ENCODE results near the gene SHC3.

Gene SHC3

DNA sequence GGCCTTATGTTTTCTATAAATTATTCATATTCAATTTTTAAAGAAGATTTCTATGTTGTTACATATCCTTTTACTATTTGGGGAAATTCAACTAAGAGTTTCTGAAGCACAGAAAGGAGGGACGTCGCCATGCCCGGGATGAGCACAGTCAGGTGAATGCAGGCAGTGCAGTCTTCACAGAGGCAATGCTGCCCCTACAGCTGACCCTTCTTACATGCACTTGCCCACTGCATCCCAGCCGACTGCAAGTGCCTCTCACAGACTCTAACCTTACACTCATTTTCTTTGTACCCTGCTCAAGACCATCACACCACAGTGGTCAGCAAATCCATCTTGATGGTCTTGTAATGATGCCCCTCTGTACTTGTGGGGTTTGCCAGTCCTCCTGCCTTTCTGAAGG is 73.8 kb downstream of the SHC3 start:
- no peak for DNase-seq

DNA sequence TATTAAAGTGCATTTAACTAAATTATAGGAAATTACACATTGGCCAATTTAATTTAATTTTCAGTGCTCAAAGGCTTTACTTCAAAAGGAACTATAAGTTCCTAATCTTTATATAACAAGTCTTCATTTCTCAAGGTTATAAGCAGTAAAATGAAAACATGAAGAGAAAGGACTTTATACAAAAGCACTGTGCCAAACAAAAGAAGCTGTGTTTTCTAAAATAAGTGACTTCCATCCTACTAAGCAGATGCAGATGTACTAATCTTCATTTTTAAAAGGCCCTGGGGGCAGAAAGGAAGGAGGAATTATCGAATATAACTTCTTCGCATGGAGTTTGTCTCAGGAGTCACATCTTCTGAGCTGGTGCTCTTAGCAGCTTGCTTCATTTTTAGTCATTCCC is 81.4 kb downstream of the SHC3 start:
- no peak for DNase-seq

DNA sequence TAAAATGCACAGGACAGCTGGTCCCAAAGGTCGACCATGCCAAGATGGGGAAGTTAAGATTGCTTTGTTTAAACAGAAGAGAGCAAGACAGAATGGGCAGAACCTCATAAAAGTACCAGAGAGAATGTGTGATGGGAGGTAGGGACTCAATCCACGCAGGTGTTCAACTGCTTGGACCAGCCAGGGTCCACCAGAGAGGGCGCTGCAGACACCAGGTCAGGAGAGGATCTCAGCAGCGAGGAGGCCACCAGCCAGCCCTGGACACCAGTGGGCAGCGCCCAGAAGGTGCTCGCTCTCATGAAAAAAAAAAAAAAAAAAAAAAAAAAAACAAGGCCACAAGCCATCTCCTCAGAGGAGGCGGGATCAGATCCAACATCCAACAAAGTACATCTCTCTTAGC is 81.8 kb downstream of the SHC3 start:
- no peak for DNase-seq

DNA sequence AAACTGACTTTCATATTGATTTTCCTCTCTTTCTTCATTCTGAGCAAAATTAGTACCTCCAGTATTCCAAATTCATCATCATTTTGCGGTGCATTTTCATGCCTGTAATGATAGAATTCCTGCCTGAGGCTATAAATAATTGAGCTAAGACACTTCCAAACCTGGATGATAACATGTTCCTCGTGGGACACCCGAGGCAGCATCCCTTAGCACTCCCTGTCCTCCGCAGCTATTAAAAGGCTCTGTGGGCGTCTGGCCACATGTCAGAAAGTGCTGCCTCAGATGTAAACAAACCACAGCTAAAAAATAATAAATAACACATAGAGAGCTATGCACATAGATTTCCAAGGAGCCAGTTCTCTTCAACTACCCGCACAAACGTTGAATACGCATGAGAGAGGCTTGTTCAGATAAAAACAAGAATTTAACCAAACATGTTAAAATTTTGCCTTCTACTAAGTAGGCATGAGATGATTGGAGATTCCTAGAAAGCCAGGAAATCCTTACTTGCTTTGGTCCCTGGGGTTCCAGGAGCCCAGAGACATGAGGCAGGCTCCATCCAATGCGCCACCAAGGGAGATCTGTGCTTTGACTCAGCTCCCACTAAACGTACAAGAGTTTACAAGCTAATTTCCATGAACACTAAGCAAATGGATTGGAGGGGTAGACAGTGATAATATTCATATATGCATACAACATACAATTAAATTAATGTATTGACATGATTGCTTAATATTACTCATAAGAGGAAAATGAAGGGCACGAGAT is 82.7 kb downstream of the SHC3 start:
- no peak for DNase-seq

DNA sequence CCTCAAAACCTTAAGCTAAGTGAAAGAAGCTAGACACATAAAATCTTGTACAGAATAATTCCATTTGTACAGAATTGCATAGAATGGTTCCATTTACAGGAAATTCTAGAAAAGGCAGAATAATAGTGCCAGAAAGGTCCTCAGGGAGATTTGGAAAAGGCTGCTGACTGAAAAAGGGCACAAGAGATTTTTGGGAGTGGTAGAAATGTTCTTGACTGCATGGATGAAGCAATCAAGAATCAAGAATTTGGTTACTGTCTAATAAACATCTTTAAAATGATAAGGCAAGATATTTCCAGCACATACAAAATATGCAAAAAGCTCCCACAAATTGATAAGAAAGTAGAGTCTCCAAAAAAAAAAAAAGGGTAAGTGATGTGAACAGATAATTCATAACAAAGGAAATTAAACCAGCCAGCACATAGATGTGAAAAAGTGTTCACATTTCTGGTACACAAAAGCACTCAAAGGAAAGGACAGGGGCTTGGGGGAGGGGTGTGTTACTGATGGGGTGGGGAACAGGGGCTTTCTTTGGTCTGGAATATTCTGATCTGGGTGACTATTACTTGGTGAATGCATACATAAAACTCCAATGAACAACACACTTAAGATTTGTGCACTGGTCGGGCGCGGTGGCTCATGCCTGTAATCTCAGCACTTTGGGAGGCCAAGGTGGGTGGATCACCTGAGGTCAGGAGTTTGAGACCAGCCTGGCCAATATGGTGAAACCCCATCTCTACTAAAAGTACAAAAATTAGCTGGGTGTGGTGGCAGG is 85.2 kb downstream of the SHC3 start:
- DNase-seq: no peak

DNA sequence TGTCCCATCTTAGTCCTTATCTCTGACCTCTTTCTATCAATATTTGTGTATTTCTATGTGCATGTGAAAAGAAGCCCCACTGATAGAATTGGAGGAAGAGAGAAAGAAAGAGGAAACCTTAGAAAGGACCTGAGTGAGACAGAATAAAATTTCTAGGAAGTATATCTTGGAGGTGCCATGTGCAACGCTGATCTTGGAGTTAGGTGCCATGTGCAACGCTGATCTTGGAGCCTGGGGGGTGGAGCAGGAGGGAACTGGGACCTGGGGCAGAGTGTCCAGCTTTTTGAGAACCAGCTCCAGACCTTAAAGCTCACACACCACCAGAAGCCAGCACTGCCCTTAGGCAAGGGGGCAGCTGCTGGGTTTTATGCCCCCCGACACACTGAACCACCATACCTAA is 89.4 kb downstream of the SHC3 start:
- no peak for DNase-seq

DNA sequence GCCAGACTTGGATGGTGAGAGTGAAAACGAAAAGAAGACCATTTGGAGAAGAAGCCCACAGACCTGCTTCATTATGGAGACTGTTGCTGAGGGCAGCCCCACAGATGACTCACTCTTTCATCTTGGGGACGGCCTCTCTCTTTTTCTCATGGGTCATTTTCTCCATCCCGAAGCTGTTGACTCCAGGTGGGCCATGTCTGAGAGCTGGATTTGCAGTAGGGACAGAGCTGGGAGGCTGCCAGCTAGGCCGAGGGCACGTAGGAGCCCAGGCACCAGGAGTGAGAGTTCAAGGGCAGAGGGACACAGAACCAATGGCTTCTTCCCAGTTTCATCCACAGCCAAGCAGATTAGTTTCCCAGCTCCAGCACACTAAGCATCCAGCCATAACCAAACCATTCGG is 95.0 kb downstream of the SHC3 start:
- no peak for DNase-seq

DNA sequence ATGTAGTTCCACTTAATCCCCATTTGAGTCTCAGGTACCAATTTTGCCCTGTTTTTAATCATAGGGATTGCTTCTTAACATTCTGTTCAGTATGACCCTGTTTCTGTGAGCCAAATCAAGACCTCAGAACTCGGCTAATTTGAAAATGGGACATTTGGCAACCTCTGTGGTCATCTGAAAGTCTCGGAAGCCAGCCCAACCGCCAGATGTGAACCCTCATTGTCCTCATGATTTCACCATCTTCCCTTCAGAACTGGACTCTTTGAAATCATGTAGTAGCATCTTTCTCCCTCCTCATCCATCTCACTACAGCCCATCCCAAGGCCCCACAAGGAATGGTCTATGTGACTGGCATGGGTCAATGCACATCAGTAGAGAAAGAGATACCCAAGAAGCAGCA is 98.4 kb downstream of the SHC3 start:
- DNase-seq: no peak

DNA sequence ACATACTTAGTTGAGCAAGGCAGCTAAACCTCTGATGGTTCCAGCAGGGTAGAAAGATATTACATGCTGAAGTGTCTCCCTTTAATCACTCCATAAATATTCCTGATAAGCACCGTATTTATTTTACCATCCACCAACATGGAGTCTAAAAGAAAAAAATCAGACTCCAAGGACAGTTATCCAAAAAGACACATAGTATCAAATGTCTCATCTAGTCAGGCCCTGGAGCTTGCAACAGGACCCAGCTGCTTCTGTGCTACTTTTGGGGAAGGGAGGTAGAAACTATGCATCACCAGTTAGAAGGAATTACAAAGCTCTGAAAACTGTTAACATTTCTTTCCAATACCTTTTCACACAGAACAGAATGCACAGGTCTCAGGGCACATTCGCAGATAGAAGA is 99.2 kb downstream of the SHC3 start:
- DNase-seq: no peak

DNA sequence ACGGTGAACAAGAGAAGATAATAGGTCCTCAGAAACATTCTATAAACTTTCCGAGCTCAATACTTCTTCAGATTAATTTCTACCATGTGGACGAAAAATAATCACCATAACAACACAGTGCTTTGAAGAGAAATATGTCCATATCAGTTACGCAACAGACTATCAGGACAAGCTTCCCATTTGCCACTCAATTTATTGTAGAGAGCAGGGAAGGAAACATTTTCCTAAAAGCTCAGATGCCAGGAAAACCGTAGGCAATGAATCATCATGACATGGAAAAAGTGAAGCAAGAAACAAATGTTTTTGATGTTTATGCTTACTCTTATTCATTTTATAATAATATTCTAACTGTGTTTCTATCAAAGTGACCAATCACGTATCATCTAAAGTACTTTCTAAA is 99.8 kb downstream of the SHC3 start:
- no peak for DNase-seq

DNA sequence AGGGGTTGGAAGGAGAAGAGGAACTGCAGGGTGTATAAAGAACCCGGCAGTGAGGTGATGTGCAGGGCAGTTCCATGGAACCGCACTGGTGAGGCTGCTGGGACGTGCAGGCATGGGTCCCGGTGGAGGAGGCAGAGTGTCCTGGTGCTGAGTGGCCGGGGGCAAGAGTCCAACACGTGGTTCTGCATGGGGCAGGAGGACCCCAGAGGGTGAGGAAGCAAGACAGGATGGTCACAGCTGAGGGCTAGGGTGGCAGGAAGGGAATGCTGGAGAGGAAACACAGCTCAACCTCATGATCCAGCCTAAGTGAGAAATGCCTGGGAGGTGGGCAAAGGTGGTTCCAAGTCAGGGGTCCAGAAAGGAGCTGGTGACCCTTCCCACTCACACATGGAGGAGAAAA is 100.2 kb downstream of the SHC3 start:
- DNase-seq: no peak

DNA sequence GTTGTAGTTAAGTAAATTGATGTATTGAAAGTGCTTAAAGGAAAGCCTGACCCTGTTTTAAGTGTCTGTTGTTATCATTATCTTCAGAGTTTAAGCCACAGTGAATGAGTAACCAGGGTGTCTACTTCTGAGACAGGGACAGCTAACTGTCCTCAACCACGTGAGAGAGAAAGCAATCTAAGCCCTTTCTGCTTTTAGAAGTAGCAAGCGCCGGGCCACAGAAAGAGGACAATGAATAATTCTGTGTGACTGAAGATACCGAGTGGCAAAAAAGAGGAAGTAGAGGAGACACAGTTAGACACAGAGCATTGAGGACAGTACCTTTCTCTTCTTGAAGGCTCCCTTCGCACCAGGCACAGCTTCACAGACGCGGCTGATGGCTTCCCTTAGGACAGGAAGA is 101.1 kb downstream of the SHC3 start:
- no peak for DNase-seq

DNA sequence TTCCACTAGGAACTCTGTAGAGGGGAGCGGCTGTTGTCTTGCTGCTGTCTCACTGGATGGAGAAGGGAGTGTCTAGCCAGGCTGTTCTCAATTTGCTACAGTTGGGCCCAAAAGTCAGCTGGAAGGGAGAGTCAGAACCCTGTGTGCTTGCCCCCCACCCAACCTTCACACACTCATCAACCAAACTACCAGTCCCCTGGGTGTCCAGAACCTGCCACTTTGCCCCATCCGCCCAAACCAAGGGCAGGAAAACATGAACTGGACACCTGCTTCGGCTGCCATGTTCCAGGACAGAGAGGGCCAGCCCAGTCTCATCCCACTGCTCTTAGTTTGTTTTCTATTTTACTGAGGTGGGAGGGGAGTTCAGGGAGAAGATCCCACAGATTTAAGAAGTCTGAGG is 105.2 kb downstream of the SHC3 start:
- DNase-seq: no peak

DNA sequence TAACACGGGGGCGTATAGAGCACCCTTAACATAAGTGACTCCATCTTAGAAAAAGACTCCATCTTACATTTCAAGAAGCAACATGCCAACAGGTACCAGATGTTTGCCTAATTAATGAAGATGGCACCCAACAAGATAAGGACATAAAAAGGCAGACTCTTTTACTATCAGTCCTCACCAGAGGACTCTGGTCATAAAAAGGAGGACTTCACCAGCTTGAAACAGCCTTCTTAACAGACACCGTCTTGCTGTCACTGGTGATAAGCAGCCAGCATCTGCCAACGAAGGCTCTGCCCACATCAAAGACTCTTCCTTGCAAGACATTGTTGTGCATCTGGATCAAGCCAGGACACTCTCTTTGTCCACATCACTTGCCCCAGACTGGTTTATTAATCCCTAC is 107.0 kb downstream of the SHC3 start:
- DNase-seq: no peak

DNA sequence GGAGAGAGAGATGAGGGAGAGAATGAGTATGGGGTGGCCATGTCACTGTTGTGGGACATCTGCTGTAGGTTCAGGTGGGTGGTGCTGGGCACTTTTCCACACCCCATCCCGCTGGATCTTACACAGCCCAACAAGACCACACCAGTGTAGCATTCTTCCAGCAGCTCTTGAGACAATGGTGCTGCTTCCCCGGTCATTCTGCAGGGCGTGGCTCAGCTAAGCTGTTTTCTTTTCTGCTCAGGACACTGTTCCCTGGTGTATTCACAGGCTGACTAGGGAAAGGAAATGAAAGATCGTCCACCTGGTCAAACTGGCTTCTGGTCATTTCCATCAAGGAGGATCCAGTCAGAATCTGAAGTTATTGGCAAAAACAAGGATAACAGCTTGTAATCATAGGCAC is 111.8 kb downstream of the SHC3 start:
- DNase-seq: no peak

DNA sequence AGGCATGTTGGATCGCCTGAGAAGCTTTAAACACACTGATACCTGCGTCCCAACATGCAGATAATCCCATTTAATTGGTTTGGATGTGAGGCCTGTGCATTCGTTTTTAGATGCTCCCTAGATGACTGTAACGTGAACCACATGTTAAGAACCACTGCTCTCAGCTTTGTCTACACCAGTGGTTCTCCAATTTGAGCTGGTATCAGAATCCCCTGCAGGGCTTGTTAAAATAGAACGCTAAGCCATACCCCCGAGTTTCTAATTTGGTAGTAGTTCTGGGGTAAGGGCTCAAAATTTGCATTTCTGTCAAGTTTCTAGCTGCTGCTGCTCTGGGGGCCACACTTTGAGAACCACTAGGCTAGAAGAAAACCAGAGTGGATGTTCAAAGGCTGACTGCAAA is 112.7 kb downstream of the SHC3 start:
- DNase-seq: no peak

DNA sequence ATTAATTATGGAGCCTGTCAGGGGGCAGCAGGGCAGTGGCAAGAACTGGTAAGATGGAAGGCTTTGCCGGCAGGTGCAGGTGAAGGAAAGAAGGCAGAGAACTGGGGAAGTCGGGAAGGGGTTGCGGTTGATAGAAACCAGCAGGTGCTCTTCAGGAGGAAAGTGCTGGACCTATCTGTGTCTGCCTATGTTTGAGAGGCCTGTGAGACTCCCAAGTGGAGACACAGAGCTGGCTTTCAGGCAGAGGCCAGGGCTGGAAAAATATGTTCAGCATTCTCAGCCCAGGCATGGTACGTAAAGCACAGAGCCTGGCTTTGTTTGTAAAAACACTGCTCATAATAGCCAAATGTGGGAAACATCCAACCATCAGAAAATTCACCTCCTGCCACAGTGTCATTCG is 117.8 kb downstream of the SHC3 start:
- DNase-seq: no peak

DNA sequence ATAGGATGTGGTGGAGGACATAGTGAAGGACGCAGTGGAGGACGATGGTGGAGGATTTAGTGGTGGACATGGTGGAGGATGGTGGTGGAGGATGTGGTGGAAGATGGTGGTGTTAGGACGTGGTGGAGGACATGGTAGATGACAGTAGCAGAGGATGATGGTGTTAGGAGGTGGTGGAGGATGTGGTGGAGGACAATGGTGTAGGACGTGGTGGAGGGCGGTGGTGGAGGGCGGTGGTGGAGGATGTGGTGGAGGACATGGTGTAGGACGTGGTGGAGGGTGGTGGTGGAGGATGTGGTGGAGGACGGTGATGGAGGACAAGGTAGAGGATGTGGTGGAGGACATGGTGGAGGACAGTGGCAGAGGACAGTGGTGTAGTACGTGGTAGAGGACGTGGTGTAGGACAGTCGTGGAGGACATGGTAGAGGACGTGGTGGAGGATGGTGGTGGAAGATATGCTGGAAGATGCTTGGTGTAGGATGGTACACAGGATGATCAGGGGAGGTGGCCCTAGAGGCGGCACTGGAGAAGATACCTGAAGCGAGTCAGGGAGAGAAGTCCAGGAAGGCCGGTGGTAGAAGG is 118.6 kb downstream of the SHC3 start:
- no peak for DNase-seq

DNA sequence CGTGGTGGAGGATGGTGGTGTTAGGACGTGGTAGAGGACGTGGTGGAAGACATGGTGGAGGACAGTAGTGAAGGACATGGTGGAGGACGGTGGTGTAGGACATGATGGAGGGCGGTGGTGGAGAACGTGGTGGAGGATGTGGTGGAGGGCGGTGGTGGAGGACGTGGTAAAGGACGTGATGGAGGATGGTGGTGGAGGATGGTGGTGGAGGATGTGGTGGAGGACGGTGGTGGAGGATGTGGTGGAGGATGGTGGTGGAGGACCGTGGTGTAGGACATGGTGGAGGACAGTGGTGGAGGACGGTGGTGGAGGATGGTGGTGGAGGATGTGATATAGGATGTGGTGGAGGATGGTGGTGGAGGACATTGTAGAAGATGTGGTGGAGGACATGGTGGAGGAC is 119.7 kb downstream of the SHC3 start:
- no peak for DNase-seq

DNA sequence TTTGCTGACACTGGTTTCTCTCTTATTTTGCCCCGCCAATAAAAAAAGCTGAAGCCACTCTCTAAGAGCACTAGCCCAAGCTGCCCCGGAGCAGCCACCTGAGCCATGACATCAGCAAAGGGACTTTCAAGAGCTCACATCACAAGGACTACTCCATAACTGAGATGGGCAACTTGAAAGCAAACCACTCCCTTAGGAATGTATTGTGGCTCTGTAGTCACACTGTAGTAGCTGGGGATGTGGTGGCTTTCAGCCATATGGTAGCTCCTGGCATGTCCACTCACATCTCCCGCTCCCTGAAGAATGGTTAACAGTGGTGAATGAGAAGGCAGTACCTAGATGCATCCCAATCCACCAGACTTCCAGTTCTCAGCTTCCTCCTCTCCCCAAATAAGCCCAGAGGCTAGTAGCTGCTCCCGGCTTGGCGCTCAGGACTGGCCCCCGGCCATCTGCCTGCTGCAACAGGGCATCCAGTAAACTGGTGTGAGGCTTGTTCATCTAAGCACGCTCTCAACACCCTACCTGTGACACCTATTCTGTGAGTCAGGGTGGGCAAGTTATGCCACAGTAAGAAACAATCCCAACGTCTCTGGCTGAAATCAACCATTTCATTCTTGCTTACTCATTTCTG is 123.6 kb downstream of the SHC3 start:
- DNase-seq: no peak

DNA sequence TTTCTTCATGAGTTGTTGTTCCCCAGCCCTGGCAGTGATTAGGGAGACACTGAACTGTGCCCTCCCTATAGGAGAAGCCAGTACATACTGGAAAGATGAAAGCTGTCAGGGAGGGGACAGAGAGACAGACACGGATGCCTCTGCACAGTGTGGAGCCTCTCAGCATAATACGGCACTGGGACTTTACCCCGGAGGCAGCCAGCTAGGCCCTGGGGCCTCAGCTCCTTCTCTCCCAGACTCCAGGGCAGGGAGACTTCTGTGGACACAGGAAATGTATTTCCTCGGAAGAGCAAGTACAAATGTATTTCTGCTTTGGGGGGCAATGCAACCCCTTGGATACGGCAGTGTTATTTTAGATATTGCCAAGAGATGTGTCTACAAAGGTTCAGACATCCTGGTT is 125.3 kb downstream of the SHC3 start:
- no peak for DNase-seq

DNA sequence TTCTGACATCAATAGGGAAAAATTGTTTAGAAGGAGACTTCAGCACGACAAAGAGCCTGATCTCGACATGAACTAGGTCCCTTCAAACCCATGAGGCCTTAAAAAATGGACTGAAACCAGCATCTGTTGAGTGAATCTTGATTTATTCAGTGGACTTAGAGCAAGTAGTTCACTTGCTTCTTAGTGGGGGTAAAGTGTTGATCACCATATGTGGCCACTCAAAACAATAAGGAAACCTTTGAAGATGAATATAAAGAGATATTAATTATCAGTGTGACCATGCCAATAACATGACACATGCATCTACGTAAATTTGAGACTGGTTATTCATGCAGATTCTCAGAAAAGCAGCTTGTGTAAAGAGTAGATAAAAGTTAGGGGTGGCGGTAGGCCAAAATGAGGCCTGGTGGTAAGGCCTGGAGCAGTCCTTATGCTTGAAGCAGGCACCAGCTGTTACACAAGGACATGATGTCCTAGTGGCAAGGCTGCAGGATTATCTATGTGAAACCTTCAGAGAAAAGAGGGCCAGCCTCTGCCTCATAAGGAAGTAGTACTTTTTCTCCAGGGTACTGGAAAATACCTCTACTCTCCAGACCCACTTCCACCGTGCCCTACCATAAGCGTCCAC is 126.0 kb downstream of the SHC3 start:
- no peak for DNase-seq

DNA sequence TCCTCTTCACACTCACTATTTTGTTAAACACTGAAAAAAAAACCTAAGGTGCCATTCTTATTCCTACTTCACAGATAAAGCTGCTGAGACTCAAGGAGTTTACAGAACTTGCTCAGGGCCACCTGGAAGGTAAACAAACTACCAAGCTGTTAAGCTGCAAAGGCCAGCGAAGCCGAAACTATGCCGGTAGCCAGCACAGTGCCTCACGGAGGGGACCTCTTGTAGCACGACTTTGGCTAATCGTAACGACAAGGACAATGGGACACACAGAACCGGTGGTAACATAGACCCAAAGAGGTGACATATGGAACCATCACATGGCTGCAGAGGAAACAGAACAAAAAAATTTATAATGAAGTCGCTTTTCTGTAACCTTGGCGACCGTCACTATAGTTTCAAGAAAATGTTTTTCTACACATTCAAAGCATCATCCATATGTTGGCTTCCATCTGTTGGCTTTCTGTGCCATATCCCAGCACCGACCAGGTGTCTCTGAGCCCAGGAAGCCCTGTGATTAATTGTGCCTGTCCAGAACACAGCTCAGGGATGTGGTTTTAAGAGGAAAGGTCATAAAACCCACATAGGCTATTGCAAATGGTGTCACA is 127.1 kb downstream of the SHC3 start:
- DNase-seq: no peak
